HepG2 (cell line): Measurements from ENCODE around the gene CRTC2. TPM values are rescaled to one million over a fixed set of nuclear protein-coding genes. Genes with fewer than 3 reads are reported as not detected.

Source experiments
- BRD4 ChIP-seq: sonication (generic); formaldehyde crosslinking; IDR thresholded peaks from 2 replicates; pipeline ENCODE4 v1.4.0; 2020; ENCODE audit warnings: missing genetic modification reagents
- CBX2 ChIP-seq, 2 experiments: fragments of 200-600 bp in 1 of 2; sonication (generic); formaldehyde crosslinking in 1 of 2; IDR thresholded peaks; 2 replicates each; pipeline versions ENCODE4 v1.7.0 to v1.8.1; 2018 to 2022; ENCODE audit warnings: low read depth in 2 of 2, low read length in 1 of 2, mild to moderate bottlenecking in 1 of 2, missing genetic modification reagents in 1 of 2
- FOXP4 ChIP-seq: sonication (generic); formaldehyde crosslinking; IDR thresholded peaks from 2 replicates; pipeline ENCODE4 v1.4.0; 2020; ENCODE audit warnings: missing genetic modification reagents
- GABPB1 ChIP-seq: IDR thresholded peaks from 2 replicates; pipeline ENCODE4 v1.6.1; 2016; ENCODE audit warnings: mild to moderate bottlenecking, missing genetic modification reagents, moderate library complexity, missing compliant biosample characterization
- MAFF ChIP-seq: IDR thresholded peaks from 2 replicates; pipeline ENCODE4 v1.6.1; 2011; ENCODE audit warnings: low read depth, low read length, improper control_type of control experiment
- PRDM15 ChIP-seq: sonication (generic); formaldehyde crosslinking; IDR thresholded peaks from 2 replicates; pipeline ENCODE4 v1.4.0; 2020; ENCODE audit warnings: missing genetic modification reagents
- SNAPC4 ChIP-seq: sonication (generic); formaldehyde crosslinking; IDR thresholded peaks from 2 replicates; pipeline ENCODE4 v1.4.0; 2020; ENCODE audit warnings: mild to moderate bottlenecking, missing genetic modification reagents
- SOX5 ChIP-seq: IDR thresholded peaks from 2 replicates; pipeline ENCODE4 v1.6.1; 2016; ENCODE audit warnings: borderline replicate concordance
- SSRP1 ChIP-seq: IDR thresholded peaks from 2 replicates; pipeline ENCODE4 v1.6.1; 2016; ENCODE audit warnings: control low read depth
- TFE3 ChIP-seq: IDR thresholded peaks from 2 replicates; pipeline ENCODE4 v1.6.1; 2016
- XBP1 ChIP-seq: sonication (generic); formaldehyde crosslinking; IDR thresholded peaks from 2 replicates; pipeline ENCODE4 v1.5.0; 2020; ENCODE audit warnings: missing genetic modification reagents
- ZBTB7A ChIP-seq: sonication (generic); formaldehyde crosslinking; IDR thresholded peaks from 2 replicates; pipeline ENCODE4 v1.8.0; 2022; ENCODE audit warnings: mild to moderate bottlenecking, missing genetic modification reagents
- ZFP36 ChIP-seq: fragments of 150-350 bp; IDR thresholded peaks from 2 replicates; pipeline ENCODE4 v1.6.1; 2018; ENCODE audit warnings: borderline replicate concordance, low read length, low read depth; ENCODE audit not compliant: partially characterized antibody
- ZFP41 ChIP-seq: sonication (generic); formaldehyde crosslinking; IDR thresholded peaks from 2 replicates; pipeline ENCODE4 v1.4.0; 2020; ENCODE audit warnings: mild to moderate bottlenecking, missing genetic modification reagents, borderline replicate concordance
- ZFYVE20 ChIP-seq: sonication (generic); formaldehyde crosslinking; IDR thresholded peaks from 2 replicates; pipeline ENCODE4 v1.8.0; 2023; ENCODE audit warnings: low read depth, mild to moderate bottlenecking, moderate library complexity, missing genetic modification reagents, borderline replicate concordance
- ZIK1 ChIP-seq: sonication (generic); formaldehyde crosslinking; IDR thresholded peaks from 2 replicates; pipeline ENCODE4 v1.5.0; 2020; ENCODE audit warnings: mild to moderate bottlenecking, low read depth, missing genetic modification reagents, borderline replicate concordance
- ZNF879 ChIP-seq: sonication (generic); formaldehyde crosslinking; IDR thresholded peaks from 2 replicates; pipeline ENCODE4 v1.8.1; 2023; ENCODE audit warnings: missing genetic modification reagents
- polyA plus RNA-seq, 8 experiments: library from polyadenylated mRNA; depleted of rRNA in 3 of 8; stranded (reverse) in 7 of 8; unstranded in 1 of 8; fragments of >200 nt; fragmentation: Illumina TruSeq in 4 of 8; extraction: Trizol in 4 of 8; gene quantifications; 2 replicates each; pipeline versions ENCODE4 v1.2.1 to v1.2.3, GENCODE V29; 2011 to 2016; ENCODE audit warnings: low read depth in 4 of 8, missing spikeins in 1 of 8, mixed read lengths in 1 of 8; ENCODE audit not compliant: insufficient read depth in 1 of 8
- total RNA-seq, 5 experiments: library from RNA; depleted of rRNA; stranded (reverse); fragments of >200 nt; fragmentation: Illumina TruSeq; extraction: Trizol; gene quantifications; 2 replicates each; pipeline ENCODE4 v1.2.3, GENCODE V29; 2016; ENCODE audit warnings: low read depth in 1 of 5

CRTC2 gene
- total and polyA plus RNA-seq, 2 of the 13 experiments (the other 11 are each of a cell fraction or from before 2014, with no cell fraction given) = 6.1 to 26.7 TPM

GRCh38 chr1:153946622-153947241 lies 11.7 kb downstream of the CRTC2 start, which contains the start of gene DENND4B (continued):
- TF ChIP-seq ZBTB7A (CRISPR knock-in tag) = 0 out of 2 replicates have a peak, but pooled peaks have one; percentile 19
- no peak for TF ChIP-seq ZNF879
- no peak for TF ChIP-seq ZFP36
- peak; percentile 56; the same call in 1 of the 2 replicates for TF ChIP-seq SOX5 (CRISPR knock-in tag)
- no peak for TF ChIP-seq SNAPC4
- peak; percentile 58 for TF ChIP-seq GABPB1 (CRISPR knock-in tag)
- TF ChIP-seq PRDM15 (CRISPR knock-in tag) = no peak
- no peak for TF ChIP-seq ZFP41 (CRISPR knock-in tag)
- no peak for TF ChIP-seq FOXP4
- TF ChIP-seq CBX2 (IDR thresholded peaks at IDR 0.05; ENCODE audit: low read depth, low read length) = no peak
- no peak for TF ChIP-seq CBX2 (CRISPR knock-in tag; IDR thresholded peaks at IDR 0.05; ENCODE audit: low read depth)
- TF ChIP-seq XBP1 (CRISPR knock-in tag) = no peak
- no peak for TF ChIP-seq MAFF
- 0 out of 2 replicates have a peak, but pooled peaks have one; percentile 41 for TF ChIP-seq BRD4
- no peak for TF ChIP-seq ZIK1 (CRISPR knock-in tag)
- peak; percentile 79 for TF ChIP-seq SSRP1 (CRISPR knock-in tag)
- TF ChIP-seq TFE3 (CRISPR knock-in tag) = peak; percentile 44; the same call in 1 of the 2 replicates
- no peak for TF ChIP-seq ZFYVE20
